Measurements from ENCODE around the gene CABLES1. TPM values are rescaled to one million over a fixed set of nuclear protein-coding genes. Genes with fewer than 3 reads are reported as not detected.
A peak's percentile ranks its signal among the peaks of the same experiment; 100 is the strongest.
"Not testable (repeated sequence)": the region's sequence is repeated elsewhere in the genome, so short reads cannot be mapped to it uniquely, and the experiment has no call there.

The CABLES1 gene, protein sequence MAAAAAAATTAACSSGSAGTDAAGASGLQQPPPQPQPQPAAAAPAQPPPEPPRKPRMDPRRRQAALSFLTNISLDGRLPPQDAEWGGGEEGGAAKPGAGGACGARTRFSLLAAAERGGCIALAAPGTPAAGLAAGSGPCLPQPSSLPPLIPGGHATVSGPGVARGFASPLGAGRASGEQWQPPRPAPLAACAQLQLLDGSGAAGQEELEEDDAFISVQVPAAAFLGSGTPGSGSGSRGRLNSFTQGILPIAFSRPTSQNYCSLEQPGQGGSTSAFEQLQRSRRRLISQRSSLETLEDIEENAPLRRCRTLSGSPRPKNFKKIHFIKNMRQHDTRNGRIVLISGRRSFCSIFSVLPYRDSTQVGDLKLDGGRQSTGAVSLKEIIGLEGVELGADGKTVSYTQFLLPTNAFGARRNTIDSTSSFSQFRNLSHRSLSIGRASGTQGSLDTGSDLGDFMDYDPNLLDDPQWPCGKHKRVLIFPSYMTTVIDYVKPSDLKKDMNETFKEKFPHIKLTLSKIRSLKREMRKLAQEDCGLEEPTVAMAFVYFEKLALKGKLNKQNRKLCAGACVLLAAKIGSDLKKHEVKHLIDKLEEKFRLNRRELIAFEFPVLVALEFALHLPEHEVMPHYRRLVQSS
- 1 to 10 TPM in 1 of 5 experiments, under 1 TPM in 3, not detected in 1; 0.11 to 5.7 (median 0.58) TPM for total RNA-seq
- polyA plus RNA-seq = not detected
- total RNA-seq = 0.54 reads per million

DNA sequence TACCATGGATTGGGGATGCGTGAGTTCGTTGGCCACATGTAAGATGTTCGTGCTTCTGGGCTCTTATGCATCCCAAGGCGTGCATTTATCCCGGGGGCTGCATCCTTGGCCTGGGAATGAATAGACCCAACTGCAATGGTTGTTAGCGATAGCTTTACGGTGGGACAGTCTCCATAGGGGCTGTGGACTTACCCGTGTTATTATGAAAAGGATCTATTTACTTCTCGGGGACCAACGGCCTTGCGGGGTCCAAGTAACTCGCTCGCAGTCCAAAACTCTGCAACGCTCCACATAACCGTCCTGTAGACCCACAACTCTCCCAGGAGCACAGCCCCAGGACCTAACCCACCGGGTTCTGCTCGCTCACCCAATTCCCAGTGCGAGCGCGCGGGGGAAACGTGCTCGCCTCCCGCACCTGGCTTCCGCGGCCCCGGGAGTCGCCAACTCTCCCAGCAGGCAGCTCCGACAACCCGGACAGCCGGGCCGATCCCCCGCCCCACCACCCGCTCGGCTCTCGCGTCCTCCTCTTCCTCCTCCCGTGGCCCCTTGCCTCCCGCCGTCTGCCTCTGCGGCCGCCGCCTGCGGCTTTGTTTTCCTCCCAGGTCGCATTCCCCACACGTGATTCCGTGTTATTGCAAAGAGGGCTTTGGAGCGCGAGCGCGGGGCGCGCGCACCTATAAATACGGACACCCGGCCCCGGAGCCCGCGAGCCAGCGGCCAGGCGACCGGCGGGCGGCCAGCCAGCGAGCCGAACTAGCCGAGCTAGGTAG is at the start of gene CABLES1:
Gene CABLES1 (plus strand): TSS at position 706 of the 770 bp plus-strand sequence. CDS start 278 bp downstream, outside the sequence.
- peak; percentile 19 for ATAC-seq
- Histone ChIP-seq H3K4me1 (ENCODE audit: control insufficient read depth in 2 of 2, insufficient read depth in 2 of 2, low read length in 2 of 2) (peaks cover 0 to 16% of the 10 kb centered on the region in 2 donors), H3K36me3 (ENCODE audit: control insufficient read depth in 2 of 3, insufficient read depth in 3 of 3, low read length in 3 of 3) (no peaks in the 10 kb centered on the region), H3K4me3 (ENCODE audit: low read length) (peak within 1 kb of the TSS; percentile 35), H3K27ac (ENCODE audit: low read depth, low read length) (no peak within 1 kb of the TSS), H3K27me3 (ENCODE audit: control insufficient read depth in 2 of 2, insufficient read depth in 2 of 2, low read length in 2 of 2) (peaks cover 3 to 9% of the 10 kb centered on the region in 2 donors), H3K9me3 (ENCODE audit: control insufficient read depth in 2 of 3, low read length in 3 of 3) (no peaks in the 10 kb centered on the region)
- H3K27ac Mint-ChIP-seq = peak within 1 kb of the TSS in 3 of 9 donors; percentile 20 to 78 (median 51)
- ChIA-PET POLR2A (no interaction called here), CTCF (interaction anchor here (0.5 to 0.7 kb wide), 3 partner anchors 9 to 367 kb away, joined by 3 to 4 read pairs (median 4); no protein-coding TSS in a partner anchor)
- H3K27me3 Mint-ChIP-seq = peaks cover 34 to 47% (median 40%) of the 10 kb centered on the region in 5 donors
- peaks cover 0 to 34% (median 19%) of the 10 kb centered on the region in 7 donors for H3K4me1 Mint-ChIP-seq
- intact Hi-C loops (cut with micrococcal nuclease) = loop anchor here (1.0 to 10.0 kb wide), 4 partner anchors 50 to 567 kb away; no protein-coding TSS in a partner anchor
- H3K4me3 Mint-ChIP-seq = peak within 1 kb of the TSS; percentile 60 to 86 (median 80)
- peaks cover 0 to 3% (median 0%) of the 10 kb centered on the region in 5 donors for H3K36me3 Mint-ChIP-seq
- DNase-seq = peak in 6 of 9 donors; percentile 14 to 52 (median 20)
- H3K9me3 Mint-ChIP-seq = no peaks in the 10 kb centered on the region

GRCh38 chr18:23087352-23087751 is 47.9 kb upstream of the CABLES1 start:
- Histone ChIP-seq H3K27ac (ENCODE audit: low read depth, low read length) (no peak overlapping the region), H3K27me3 (ENCODE audit: control insufficient read depth in 2 of 2, insufficient read depth in 2 of 2, low read length in 2 of 2) (no peaks in the 10 kb centered on the region), H3K36me3 (ENCODE audit: control insufficient read depth in 2 of 3, insufficient read depth in 3 of 3, low read length in 3 of 3) (no peaks in the 10 kb centered on the region), H3K4me3 (ENCODE audit: low read length) (no peak overlapping the region), H3K4me1 (ENCODE audit: control insufficient read depth in 2 of 2, insufficient read depth in 2 of 2, low read length in 2 of 2) (peaks cover 0 to 6% of the 10 kb centered on the region in 2 donors), H3K9me3 (ENCODE audit: control insufficient read depth in 2 of 3, low read length in 3 of 3) (no peaks in the 10 kb centered on the region)
- POLR2A ChIA-PET = no interaction called here
- ATAC-seq = no peak
- H3K4me3 Mint-ChIP-seq = no peak overlapping the region
- CTCF ChIA-PET = interaction anchor here (1.3 kb wide), 1 partner anchor 52 kb away, joined by 3 read pairs; no protein-coding TSS in a partner anchor
- no peaks in the 10 kb centered on the region for H3K36me3 Mint-ChIP-seq
- no peak for DNase-seq
- no peak overlapping the region for H3K27ac Mint-ChIP-seq
- no peaks in the 10 kb centered on the region for H3K9me3 Mint-ChIP-seq
- intact Hi-C loops (cut with micrococcal nuclease) = no loop called here
- H3K4me1 Mint-ChIP-seq = peaks cover 4 to 11% (median 6%) of the 10 kb centered on the region in 7 donors
- H3K27me3 Mint-ChIP-seq = peaks cover 0 to 27% (median 0%) of the 10 kb centered on the region in 5 donors

DNA sequence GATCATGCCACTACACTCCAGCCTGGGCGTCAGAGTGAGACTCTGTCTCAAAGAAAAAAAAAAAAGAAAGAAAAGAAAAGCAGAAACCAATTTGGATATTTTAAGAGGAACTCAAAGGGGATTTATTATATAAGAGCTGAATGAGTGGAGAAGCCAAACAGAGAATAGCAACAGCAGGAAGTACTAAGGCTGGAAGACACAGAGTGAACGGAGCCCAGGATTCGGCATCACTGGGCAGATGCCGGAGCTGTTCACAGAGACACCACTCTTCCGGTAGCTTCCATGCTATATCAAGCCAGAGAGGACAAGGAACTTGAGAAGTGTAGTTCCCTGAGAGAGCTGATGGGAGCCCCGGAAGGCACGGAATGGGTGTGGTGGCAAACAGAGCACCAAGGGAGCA is 47.0 kb upstream of the CABLES1 start:
- intact Hi-C loops (cut with micrococcal nuclease) = no loop called here
- H3K4me1 Mint-ChIP-seq = peaks cover 6 to 13% (median 6%) of the 10 kb centered on the region in 7 donors
- no peak overlapping the region for H3K4me3 Mint-ChIP-seq
- no peak overlapping the region for H3K27ac ChIP-seq (ENCODE audit: low read depth, low read length)
- ChIA-PET POLR2A (interaction anchor here (0.6 kb wide), 1 partner anchor 248 kb away, joined by 3 read pairs; no protein-coding TSS in a partner anchor), CTCF (no interaction called here)
- DNase-seq (no peak), ATAC-seq (no peak)
- H3K9me3 Mint-ChIP-seq = no peaks in the 10 kb centered on the region
- H3K9me3 ChIP-seq (ENCODE audit: control insufficient read depth in 2 of 3, low read length in 3 of 3) = no peaks in the 10 kb centered on the region
- H3K4me1 ChIP-seq (ENCODE audit: control insufficient read depth in 2 of 2, insufficient read depth in 2 of 2, low read length in 2 of 2) = peaks cover 0 to 6% of the 10 kb centered on the region in 2 donors
- H3K27me3 Mint-ChIP-seq = peaks cover 0 to 23% (median 0%) of the 10 kb centered on the region in 5 donors
- H3K27me3 ChIP-seq (ENCODE audit: control insufficient read depth in 2 of 2, insufficient read depth in 2 of 2, low read length in 2 of 2) = no peaks in the 10 kb centered on the region
- no peaks in the 10 kb centered on the region for H3K36me3 ChIP-seq (ENCODE audit: control insufficient read depth in 2 of 3, insufficient read depth in 3 of 3, low read length in 3 of 3)
- peak overlapping the region in 1 of 9 donors; percentile 62 for H3K27ac Mint-ChIP-seq
- no peak overlapping the region for H3K4me3 ChIP-seq (ENCODE audit: low read length)
- no peaks in the 10 kb centered on the region for H3K36me3 Mint-ChIP-seq

DNA sequence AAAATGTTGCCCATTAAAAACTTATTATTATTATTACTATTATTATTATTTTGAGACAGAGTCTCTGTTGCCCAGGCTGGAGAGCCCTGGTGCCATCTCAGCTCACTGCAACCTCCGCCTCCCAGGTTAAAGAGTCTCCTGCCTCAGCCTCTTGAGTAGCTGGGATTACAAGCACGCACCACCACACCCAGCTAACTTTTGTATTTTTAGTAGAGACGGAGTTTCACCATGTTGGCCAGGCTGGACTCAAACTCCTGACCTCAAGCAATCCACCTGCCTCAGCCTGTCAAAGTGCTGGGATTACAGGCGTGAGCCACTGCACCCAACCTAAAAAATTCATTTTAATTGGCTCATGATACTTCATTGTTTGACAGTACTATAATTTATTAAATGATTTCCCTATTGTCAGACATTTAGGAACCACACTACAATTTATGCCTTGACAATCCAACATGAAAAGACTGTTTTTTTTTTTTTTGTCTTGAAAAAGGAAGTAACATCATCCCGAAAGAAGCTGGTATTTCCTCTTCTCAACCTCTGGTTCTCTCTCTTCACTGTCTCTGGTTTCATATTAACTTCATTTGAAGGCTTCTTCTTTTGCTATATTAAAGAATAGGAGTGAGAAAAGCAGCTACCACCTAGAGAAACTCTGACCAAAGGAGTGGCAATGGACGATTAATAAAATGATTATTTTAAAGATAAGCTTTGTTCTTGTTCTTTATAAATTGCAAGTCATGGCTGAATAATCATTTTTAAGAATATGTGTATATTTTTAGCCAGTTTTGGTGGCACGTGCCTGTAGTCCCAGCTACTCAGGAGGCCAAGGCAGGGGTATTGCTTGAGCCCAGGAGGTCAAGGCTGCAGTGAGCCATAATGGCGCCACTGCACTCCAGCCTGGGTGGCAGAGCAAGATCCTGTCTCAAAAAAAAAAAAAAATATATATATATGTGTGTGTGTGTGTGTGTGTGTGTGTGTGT is 44.0 kb upstream of the CABLES1 start:
- H3K27ac Mint-ChIP-seq; H3K36me3 ChIP-seq (ENCODE audit: control insufficient read depth in 2 of 3, insufficient read depth in 3 of 3, low read length in 3 of 3); H3K4me1 ChIP-seq (ENCODE audit: control insufficient read depth in 2 of 2, insufficient read depth in 2 of 2, low read length in 2 of 2); H3K4me3 ChIP-seq (ENCODE audit: low read length); intact Hi-C loops (cut with micrococcal nuclease); H3K27me3 ChIP-seq (ENCODE audit: control insufficient read depth in 2 of 2, insufficient read depth in 2 of 2, low read length in 2 of 2); H3K36me3 Mint-ChIP-seq; H3K9me3 ChIP-seq (ENCODE audit: control insufficient read depth in 2 of 3, low read length in 3 of 3); H3K27ac ChIP-seq (ENCODE audit: low read depth, low read length); DNase-seq; H3K9me3 Mint-ChIP-seq: not testable (repeated sequence)
- H3K27me3 Mint-ChIP-seq = peaks cover 0 to 27% (median 0%) of the 10 kb centered on the region in 5 donors
- peak overlapping the region in 3 of 10 donors; percentile 24 to 35 (median 30) for H3K4me3 Mint-ChIP-seq
- ChIA-PET CTCF (interaction anchor here (0.7 kb wide), 3 partner anchors 320 to 964 kb away, joined by 3 to 4 read pairs (median 3); no protein-coding TSS in a partner anchor), POLR2A (interaction anchor here (1.8 kb wide), 1 partner anchor 20 kb away, joined by 4 read pairs; no protein-coding TSS in a partner anchor)
- peaks cover 5 to 13% (median 7%) of the 10 kb centered on the region in 7 donors for H3K4me1 Mint-ChIP-seq
- ATAC-seq = peak; percentile 26

GRCh38 chr18:23092121-23092520 is 43.2 kb upstream of the CABLES1 start:
- ATAC-seq = no peak
- H3K36me3 Mint-ChIP-seq = no peaks in the 10 kb centered on the region
- no peaks in the 10 kb centered on the region for H3K9me3 Mint-ChIP-seq
- DNase-seq = no peak
- H3K4me3 ChIP-seq (ENCODE audit: low read length) = no peak overlapping the region
- peak overlapping the region in 1 of 9 donors; percentile 75 for H3K27ac Mint-ChIP-seq
- CTCF ChIA-PET = no interaction called here
- H3K27me3 Mint-ChIP-seq = peaks cover 0 to 22% (median 0%) of the 10 kb centered on the region in 5 donors
- no peaks in the 10 kb centered on the region for H3K36me3 ChIP-seq (ENCODE audit: control insufficient read depth in 2 of 3, insufficient read depth in 3 of 3, low read length in 3 of 3)
- H3K27ac ChIP-seq (ENCODE audit: low read depth, low read length) = no peak overlapping the region
- H3K4me1 ChIP-seq (ENCODE audit: control insufficient read depth in 2 of 2, insufficient read depth in 2 of 2, low read length in 2 of 2) = peaks cover 0 to 6% of the 10 kb centered on the region in 2 donors
- no peaks in the 10 kb centered on the region for H3K27me3 ChIP-seq (ENCODE audit: control insufficient read depth in 2 of 2, insufficient read depth in 2 of 2, low read length in 2 of 2)
- peaks cover 5 to 13% (median 9%) of the 10 kb centered on the region in 7 donors for H3K4me1 Mint-ChIP-seq
- no peaks in the 10 kb centered on the region for H3K9me3 ChIP-seq (ENCODE audit: control insufficient read depth in 2 of 3, low read length in 3 of 3)
- POLR2A ChIA-PET = interaction anchor here (1.8 kb wide), 1 partner anchor 20 kb away, joined by 4 read pairs; no protein-coding TSS in a partner anchor
- no peak overlapping the region for H3K4me3 Mint-ChIP-seq
- intact Hi-C loops (cut with micrococcal nuclease) = no loop called here
